CD4-positive, alpha-beta T cell treated with Interferon alpha-2 for 1 hour (primary cell): Measurements from ENCODE around the gene MAFF.
A peak's percentile ranks its signal among the peaks of the same experiment; 100 is the strongest.
"Not testable (repeated sequence)": the region's sequence is repeated elsewhere in the genome, so short reads cannot be mapped to it uniquely, and the experiment has no call there.

Experiments used
- DNase-seq, 2 donors: peaks; one replicate each; pipeline ENCODE4 v3.0.0-alpha.2; 2020 to 2022

MAFF gene

DNA sequence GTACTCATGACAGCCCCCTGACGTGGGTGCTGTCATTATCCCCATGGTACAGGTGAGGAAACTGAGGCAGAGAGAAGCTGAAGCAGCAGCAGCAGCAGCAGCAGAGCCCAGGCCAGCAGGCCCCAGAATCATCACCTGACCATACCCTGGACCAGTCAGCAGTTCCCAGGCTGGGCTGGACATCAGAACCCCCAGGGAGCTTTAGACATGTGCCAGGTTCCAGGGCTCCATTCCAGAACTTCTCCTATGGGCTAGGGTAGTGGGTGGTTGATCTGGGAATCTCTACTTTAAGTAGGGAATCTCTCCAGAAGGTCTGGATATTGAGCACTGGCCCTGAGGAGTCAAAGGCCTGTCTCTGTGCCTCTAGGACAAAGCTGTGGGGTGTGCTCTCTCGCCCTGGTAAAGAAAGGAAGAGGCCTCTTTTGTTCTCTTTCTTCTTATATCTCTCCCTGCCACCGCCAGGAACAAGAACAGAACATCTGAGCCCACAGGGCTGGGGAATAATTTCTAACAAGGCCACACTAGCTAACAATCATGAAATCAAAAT is 26.6 kb downstream of the MAFF start:
- no peak for DNase-seq

DNA sequence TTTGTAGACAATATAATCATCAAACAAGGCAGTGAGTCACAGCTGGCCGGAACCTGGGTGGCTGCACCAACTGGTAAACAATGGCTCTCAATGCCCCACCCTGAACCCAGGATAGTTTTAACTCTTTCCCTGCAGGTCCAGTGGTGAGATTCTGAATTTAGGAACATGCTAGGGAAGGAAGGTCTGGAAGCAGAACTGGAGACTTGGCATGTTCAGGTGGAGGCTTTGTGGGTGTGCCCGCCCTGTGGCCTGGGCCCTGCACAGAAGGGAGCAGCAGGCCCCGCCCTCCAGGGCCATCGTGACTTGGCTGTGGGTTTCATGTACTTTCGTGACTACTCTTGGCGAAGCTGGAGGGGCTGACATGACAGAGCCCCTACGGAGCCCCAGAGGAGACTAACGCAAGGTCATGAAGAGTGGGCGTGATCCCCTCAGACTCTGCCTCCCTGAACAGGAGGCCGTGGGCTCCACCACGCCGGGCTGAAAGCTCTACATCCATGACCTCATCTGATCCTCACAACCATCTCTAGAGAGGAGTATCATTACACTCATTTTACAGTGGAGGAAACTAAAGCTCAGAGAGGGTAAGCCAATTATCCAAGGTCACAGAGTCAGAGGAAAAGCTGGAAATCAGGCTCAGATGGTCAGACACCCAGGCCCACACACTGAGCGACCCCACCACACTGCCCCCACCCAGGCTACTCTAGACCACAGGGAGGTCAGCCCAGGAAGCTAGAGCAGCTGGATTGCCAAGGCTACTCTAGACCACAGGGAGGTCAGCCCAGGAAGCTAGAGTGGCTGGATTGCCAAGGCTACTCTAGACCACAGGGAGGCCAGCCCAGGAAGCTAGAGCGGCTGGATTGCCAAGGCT is 27.3 kb downstream of the MAFF start:
- no peak for DNase-seq

DNA sequence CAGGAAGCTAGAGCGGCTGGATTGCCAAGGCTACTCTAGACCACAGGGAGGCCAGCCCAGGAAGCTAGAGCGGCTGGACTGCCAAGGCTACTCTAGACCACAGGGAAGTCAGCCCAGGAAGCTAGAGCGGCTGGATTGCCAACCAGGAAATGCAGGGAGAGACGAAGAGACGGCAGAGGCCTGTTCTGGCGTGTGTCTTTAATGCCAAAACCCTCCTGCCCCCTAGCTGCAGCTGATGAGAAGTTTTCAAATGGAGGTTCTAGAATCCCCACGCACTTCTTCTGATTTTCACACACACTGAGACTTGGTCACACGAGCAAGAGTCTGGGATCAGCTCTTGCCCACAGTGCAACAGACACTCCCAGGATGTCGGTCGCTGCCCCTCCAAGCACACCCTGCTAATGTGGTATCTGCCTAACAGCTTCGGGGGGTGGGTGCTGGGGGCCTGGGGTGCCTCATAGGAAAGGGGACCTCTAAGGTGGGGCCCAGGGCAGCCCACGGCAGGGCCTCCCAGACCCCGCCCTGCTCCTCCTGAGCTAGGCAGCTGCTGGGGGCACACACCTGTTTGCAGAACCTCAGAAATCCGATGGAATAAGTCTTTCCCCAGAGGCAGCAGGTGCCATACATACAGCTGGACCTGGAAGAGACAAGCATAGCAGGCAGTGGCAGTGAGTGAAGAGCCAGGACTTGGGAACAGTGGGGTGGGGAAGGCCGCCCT is 28.5 kb downstream of the MAFF start:
- peak; percentile 58 for DNase-seq

DNA sequence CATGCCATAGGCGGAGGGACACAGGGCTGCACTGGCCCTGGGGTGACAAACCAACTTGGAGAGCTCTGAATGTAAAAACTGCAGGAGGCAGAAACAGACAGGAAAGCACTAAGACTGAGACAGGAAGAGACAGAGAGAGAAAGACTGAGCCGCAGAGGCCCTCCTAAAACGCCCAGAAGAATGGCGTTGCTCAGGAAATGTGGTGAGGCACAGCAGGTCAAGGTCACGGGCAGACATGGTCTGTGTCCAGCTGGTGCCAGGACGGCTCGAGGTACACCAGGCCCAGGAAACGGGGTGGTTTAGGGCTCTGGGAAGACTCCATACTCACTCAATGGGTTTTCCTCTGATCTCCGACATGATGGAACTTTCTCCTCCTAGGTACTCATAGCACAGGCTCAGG is 29.1 kb downstream of the MAFF start:
- DNase-seq: no peak

DNA sequence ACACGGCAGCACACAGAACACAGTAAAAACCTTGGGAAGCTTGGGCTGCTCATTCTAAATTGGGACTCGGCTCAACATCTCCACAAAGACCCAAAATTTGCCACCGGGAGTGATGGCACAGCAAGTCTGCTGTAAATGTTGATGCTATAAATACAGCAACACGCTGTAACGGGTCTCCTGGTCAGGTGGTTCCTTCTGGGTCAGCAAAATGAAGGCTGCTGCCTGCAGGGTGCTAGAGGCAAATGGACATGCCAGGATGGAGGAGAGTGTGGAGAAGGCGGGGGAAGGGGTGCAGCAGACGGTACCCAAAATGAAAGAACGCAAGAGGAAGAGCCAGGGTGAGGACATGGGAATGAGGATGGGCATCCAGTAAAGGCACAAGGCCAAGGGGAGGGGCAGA is 30.4 kb downstream of the MAFF start:
- no peak for DNase-seq

DNA sequence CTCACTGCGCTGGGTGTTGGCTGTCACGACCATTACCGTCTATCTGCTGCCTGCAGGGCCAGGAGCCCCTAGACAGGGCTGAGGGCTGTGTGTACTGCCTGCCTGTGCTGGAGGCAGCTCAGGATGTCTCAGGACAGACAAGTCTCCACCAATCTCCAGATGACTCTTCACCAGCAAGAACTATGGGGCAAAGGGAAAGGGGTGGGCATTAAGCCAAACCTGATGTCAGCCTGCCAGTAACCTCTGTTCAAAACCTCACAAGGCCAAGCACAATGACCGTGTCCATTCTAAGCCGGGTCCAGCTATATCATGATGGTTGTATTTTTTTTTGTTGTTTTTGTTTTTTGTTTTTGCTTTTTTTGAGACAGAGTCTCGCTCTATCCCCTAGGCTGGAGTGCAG is 31.6 kb downstream of the MAFF start:
- DNase-seq: no peak

DNA sequence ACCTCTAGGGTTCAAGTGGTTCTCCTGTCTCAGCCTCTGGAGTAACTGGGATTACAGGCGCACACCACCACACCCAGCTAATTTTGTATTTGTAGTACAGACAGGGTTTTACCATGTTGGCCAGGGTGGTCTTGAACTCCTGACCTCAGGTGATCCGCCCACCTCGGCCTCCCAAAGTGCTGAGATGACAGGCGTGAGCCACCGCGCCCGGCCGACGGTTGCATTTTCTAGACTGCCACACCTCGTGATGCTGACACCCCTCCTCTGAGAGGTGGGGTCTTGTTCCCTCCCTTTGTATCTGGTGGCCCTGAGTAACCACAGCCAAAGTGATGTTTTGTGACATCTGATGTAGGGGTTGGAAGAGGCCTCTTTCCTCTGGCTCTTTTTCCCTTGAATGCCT is 32.1 kb downstream of the MAFF start:
- not testable (repeated sequence) for DNase-seq

DNA sequence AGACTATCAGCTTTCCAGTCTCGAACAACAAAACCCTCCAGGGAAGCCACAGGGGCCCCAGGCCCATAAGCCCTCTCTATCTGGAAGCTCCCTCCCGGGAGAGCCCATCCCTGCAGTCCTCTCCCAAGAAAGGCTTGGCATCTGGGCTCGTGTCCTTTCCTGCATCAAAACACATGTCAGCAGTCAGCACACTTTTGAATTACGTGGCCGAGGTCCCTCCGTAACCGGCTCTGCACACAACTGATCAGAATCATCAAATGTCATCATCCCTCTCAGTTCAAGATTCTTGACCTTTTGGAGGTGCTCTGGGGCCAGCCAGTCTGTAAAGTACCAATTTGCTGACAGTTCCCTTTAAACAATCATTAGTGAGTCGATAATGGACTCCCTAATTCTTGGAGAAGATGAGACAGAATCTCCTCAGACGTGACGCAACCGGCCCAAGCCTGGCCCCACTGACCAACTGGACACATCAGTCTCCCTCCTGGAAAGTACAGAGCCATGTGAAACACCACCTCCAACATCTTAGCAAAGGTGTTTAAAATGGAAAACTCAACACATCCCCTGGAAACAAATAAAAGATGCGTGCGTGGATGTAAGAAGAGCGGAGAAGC is 33.6 kb downstream of the MAFF start:
- no peak for DNase-seq

DNA sequence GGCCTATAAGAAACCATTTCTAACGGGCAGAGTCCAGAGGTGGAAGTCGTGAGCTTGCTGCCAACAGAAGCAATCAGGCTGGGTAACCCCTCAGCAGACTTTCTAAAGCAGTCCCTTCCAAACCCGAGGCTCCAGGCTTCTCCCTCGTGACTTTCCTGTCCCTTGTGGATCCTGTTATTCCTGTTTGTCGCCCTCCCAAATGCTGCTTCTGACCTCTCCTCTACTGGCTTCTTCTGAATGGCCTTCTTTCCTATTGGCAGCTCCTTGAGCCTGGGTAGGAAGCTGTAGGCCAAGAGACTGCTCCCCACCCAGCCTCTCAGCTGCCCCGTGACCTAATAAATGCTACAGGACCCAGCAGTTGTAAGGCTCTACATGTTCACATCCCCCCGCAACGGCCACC is 35.0 kb downstream of the MAFF start:
- no peak for DNase-seq

DNA sequence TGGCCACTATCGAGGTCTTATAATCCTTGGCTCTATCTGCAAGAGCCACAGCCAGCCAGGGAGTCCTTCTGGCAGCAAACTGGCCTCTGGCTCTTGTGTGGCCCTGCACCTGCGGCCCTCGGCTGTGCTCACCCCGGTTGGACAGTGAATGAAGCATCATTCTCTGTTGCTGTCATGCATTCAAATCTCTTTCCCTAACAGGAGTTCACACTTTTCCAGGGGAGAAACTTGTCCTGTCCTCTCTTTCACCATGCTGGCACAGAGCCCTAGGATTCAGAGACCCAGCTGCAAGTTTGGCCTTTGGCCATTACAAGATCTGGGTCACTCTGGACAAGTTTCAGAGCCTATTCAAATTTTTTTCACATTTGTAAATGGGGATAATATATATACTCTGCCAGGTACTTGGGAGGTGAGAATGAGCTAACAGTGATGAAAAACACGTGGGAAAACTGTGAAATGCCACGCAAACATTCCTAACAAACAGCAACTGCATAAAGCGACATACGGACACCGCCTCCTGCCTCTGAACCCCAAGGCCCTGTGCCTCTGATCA is 36.8 kb downstream of the MAFF start:
- no peak for DNase-seq

DNA sequence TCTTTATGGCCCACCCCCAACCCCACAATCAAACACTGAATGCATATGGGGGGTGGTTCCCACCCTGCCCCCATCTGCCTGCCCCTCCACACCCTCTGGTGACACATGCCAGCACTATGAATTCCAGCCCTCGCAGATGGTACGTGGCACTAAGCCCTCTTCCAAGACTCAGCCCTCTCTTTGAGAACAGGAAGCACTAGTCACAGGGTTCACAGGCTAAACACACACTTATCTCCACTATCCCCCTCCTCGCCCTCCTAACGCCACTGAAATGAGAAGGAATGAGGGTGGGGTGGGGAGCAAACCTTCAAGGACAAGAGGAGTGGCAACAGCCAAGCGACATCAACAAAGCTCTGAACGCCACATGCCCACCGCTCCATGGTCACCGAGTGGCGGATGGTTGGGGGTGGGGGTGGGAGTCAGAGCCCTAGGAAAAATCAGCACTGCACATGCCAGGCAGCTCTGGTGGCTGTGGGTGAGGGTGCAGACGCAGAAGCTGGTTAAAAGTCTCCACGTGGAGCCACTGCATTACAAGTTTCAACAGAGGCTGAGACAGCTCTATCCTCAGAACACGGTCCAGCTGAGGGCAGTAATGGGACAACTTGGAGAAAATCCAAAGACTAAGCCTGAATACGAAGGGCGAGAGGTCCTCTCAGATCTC is 37.4 kb downstream of the MAFF start:
- DNase-seq: no peak

DNA sequence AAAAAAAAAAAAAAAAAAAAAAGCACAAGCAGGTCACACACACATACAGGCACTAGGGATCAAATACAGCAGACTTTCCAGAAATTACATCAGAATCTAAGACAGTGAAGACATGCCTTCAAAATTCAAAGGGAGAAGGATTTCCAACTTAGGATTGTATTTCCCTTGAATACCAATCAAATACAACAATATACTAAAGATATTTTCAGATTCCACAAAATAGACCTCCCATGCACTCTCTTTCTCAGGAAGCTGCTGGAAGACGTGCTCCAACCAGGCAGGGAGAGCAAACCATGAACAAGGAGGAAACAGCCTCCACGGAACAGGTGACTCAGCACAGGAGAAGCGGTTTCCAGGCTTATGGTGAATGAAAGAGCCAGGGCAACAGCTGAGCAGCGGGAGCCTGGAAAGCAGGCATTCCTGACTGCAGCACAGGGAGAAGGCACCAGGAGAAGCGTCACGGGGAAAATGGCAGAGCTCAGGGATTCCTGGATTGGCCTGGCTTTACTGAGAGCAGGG is 39.0 kb downstream of the MAFF start:
- no peak for DNase-seq

DNA sequence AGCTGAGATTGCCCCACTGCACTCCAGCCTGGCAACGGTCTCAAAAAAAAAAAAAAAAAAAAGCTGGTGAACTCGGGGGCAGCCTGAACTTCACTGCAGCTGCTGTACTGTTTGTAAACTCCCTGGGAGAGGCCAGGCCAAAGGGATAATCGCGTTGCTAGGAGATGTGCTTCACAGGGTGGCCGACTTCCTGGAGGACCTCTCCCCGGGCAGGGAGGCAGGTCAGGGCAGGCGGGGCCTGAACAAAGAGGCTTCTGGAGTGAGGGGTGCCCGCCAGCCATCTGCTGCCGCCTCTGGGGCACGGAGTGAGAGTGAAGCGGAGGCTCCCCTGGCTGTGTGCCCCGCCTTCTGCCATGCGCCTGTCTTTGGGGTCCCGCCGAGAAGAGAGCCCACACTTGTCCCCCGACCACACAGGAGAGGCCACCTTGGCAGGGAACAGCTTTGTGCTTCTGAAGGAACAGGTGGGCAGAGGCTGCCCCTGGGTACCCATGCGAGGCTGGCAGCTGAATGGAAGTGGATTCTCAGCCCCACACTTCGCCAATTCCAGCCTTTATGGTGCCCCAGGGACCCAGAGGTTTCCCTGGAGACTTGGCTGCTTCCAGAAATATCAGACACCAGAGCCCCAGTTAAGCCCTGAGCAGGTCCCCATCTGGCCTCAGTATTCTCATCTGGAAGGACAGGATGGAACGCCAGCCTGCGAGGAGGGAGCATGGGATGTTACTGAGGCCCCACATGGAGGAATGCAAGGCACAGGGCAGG is 41.4 kb downstream of the MAFF start:
- DNase-seq: no peak

DNA sequence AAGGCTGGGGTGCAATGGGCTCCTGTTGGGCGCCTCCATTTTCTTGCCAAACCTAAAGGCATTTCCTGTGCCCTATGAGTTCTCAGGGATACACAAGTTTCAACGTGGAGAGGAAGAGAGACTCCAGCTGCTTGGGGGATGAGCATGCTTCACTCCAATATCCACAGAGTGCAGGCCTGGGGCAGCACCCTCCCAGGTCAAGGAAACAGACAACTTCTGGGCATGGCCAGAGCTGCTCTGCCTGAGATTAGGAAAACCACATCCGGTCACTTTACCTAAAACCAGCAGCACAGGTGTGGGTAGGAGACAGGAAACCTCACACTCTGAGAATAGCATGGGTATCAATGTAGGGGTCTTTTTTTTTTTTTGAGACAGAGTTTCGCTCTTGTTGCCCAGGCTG is 42.3 kb downstream of the MAFF start:
- no peak for DNase-seq

DNA sequence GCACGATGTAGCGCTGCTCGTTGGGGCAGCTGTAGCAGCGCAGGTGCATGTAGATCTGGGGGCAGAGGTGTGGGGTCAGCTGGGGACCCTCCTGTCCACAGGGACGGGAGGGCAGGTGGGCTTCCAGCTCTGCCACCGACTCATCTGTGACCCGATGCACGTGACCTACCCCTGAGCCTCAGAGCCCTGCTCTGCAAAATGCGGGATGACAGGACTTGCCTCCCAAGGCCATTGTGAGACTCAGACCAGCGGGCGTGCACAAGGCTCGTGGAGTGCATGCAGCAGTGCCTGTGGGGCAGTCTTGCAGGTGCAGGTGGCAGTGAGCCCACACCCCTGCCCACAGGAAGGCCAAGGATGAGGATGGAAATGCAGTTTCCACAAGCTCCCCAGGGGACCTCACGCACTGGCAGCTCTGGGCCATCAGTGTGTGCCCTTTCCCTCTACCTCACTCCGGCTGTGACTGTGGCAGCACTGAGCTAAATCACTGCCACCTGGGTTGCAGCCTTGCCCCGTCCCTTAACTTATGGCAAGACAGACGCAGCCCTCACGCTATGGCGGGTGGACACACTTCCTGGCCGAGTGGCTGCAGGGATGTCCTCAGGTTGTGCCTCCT is 44.4 kb downstream of the MAFF start:
- DNase-seq: no peak

DNA sequence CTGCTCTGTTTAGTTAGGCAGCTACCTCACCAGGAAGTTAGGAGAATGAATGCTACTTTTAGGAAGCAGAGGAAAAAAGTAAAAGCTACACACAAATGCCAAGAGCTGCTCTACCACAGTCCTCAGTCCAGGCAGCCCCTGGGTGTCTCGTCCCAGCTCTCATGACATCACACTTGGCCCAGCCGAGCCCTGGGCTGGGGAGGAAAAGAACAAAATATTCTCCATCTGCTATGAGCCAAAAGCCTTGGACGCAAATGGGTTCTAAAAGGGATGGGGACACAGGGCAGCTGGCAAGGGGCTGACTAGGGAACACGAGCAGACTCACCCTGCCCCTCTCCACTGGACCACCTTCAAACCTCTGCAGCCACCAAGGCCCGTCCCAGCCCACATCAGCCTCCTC is 44.9 kb downstream of the MAFF start:
- no peak for DNase-seq

DNA sequence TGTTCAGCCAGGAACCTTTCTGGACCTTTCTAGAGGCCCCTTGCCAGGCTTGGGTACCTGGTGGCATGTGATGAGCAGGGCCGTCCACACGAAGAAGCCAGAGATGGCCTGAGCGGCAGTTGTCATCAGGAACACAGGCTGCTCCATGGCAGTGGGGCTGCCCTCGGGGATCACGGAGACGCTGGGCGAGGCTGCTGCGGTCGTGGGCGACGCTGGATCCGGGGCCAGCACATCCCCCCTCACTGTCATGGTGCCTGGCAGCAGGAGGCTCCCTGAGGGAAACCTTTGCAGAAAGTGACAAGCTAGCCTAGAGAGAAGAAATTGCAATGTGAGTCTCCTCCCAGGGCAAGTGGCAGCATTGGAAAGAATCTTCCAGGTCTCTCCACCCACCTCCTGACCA is 45.9 kb downstream of the MAFF start:
- no peak for DNase-seq

DNA sequence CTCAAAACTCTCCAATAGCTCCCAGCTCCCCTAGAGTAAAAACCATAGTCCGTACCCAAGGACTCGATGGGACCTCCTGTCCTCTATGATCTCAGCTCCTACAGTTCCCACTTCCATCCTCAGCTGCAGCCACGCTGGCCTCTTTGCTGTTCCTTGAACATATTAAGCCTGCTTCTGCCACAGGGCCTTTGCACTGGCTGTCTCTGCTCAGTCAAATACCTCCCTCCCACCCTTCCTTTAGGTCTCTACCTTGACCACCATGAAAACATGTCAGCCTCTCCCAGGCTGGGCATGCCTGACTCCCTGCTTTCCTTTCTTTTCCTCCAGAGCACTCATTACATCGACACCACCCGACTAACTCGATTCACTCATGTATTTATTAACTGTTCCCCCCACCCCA is 46.5 kb downstream of the MAFF start:
- DNase-seq: no peak

DNA sequence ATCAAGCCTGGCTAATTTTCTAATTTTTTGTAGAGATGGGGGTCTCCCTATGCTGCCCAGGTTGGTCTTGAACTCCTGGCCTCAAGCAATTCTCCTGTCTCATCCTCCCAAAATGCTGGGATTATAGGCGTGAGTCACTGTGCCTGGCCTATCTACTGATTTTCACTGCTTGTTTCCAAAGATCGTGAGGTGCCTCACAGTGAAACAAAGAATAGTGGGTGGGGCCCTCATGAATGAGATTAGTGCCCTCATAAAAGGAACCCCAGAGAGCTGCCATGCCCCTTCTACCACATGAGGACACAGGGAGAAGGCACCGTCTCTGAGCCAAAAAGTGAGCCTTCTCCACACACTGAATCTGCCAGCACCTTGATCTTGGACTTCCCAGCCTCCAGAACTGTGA is 47.5 kb downstream of the MAFF start:
- DNase-seq: no peak

DNA sequence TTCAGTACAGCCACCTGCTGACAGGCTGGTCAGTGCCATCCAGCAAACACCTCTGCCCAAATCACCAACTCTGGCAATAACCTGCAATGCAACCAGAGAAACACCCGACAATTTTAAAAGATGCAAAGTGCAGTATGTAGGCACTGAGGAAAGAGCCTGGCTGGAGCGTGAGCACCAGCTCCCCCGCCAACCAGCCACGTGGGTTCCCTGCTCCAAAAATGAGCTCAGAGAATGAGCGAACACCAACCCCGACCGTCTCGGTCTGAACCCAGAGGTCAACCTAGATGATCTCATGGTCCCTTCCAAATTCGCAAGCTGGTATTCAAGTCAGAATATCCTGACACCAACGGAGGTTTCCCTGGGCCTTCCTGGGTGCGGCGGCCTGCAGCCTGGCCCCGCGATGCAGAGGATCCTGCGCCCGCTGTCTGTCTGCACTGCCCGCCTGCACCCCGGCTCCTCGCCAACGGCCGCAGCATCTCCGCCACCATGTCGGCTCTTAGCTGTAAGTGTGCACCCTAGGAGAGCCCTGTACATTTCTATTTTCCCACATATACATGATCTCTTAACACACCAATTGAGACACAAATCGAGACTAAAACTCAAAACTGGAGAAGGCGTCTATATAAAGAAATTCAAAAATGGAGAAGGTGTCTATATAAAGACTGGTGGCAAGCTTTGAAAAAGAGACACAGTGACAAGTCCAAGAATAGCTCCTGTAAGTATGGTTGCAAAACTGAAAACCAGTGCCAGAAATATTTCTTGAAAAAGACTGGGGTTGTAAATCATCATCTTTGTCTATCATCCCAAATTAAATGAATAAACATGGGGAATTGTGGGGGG is 48.2 kb downstream of the MAFF start:
- DNase-seq: no peak
